DMS 273 (cell line): ENCODE data around the gene MTFMT.
"Not testable (repeated sequence)": the region's sequence is repeated elsewhere in the genome, so short reads cannot be mapped to it uniquely, and the experiment has no call there.

Experiments
- DNase-seq: peaks from one replicate; lab custom pipeline; 2025; ENCODE audit not compliant: unreplicated experiment; lab: John Stamatoyannopoulos, UW

The MTFMT gene

GRCh38 chr15:65060641-65061397, 31.4 kb upstream of the MTFMT start:
- no peak for DNase-seq

- no peak for DNase-seq
Measured at GRCh38 chr15:65059931-65060596, 30.6 kb upstream of the MTFMT start.

- no peak for DNase-seq
Measured at GRCh38 chr15:65059369-65059750, 29.9 kb upstream of the MTFMT start.

- DNase-seq: no peak
Measured at GRCh38 chr15:65058394-65059368, 29.2 kb upstream of the MTFMT start.

GRCh38 chr15:65057549-65057940, 28.1 kb upstream of the MTFMT start:
- DNase-seq: no peak

GRCh38 chr15:65056868-65057548, 27.6 kb upstream of the MTFMT start:
- DNase-seq: no peak

- DNase-seq: no peak
Measured at GRCh38 chr15:65056106-65056505, 26.7 kb upstream of the MTFMT start.

- no peak for DNase-seq
Measured at GRCh38 chr15:65055201-65055870, 25.9 kb upstream of the MTFMT start.

GRCh38 chr15:65054333-65055200, 25.1 kb upstream of the MTFMT start:
- DNase-seq: peak; percentile 75

- no peak for DNase-seq
Measured at GRCh38 chr15:65052956-65053355, 23.5 kb upstream of the MTFMT start.

GRCh38 chr15:65051266-65051665, 21.8 kb upstream of the MTFMT start:
- DNase-seq: no peak

GRCh38 chr15:65050270-65050669, 20.8 kb upstream of the MTFMT start:
- no peak for DNase-seq

- peak; percentile 96 for DNase-seq
Measured at GRCh38 chr15:65049418-65049840, 20.0 kb upstream of the MTFMT start.

GRCh38 chr15:65048241-65048640, 18.8 kb upstream of the MTFMT start:
- DNase-seq: no peak

- peak; percentile 26 for DNase-seq
Measured at GRCh38 chr15:65044724-65045481, 15.5 kb upstream of the MTFMT start, which contains the start of gene SLC51B. Gene SLC51B, plus strand, starts transcription at chr15:65045387. Its CDS starts 4,618 bp downstream, at chr15:65050005.

GRCh38 chr15:65044218-65044617, 14.8 kb upstream of the MTFMT start:
- DNase-seq: not testable (repeated sequence)

GRCh38 chr15:65042776-65043327, 13.4 kb upstream of the MTFMT start:
- DNase-seq: no peak

GRCh38 chr15:65041787-65042186, 12.3 kb upstream of the MTFMT start:
- no peak for DNase-seq
